Measurements from ENCODE around the gene CPNE6.

GRCh38 chr14:24077086-24077485 is 5.7 kb downstream of the CPNE6 start:
- TF ChIP-seq CTCF (IDR thresholded peaks at IDR 0.05; ENCODE audit: low read depth, low read length, missing input control), result no peak
- TF ChIP-seq TAF1 (conservative IDR thresholded peaks at IDR 0.05), result no peak
- no peak for TF ChIP-seq FOXA1 (IDR thresholded peaks at IDR 0.05)
- TF ChIP-seq SP1 (IDR thresholded peaks at IDR 0.05), result no peak
- TF ChIP-seq GABPA (IDR thresholded peaks at IDR 0.05 in 1 of 2, conservative IDR thresholded peaks at IDR 0.05 in 1 of 2), result no peak
- TF ChIP-seq, protein P1, sequence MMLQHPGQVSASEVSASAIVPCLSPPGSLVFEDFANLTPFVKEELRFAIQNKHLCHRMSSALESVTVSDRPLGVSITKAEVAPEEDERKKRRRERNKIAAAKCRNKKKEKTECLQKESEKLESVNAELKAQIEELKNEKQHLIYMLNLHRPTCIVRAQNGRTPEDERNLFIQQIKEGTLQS (IDR thresholded peaks at IDR 0.05), result no peak
- TF ChIP-seq, protein P2, sequence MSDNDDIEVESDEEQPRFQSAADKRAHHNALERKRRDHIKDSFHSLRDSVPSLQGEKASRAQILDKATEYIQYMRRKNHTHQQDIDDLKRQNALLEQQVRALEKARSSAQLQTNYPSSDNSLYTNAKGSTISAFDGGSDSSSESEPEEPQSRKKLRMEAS (IDR thresholded peaks at IDR 0.05), result no peak
- no peak for TF ChIP-seq REST (IDR thresholded peaks at IDR 0.05)
- no peak for TF ChIP-seq YY1 (IDR thresholded peaks at IDR 0.05)
- no peak for TF ChIP-seq EGR1 (IDR thresholded peaks at IDR 0.05; ENCODE audit: low read depth in 2 of 2)
- TF ChIP-seq RXRA (IDR thresholded peaks at IDR 0.05), result no peak
- TF ChIP-seq, protein P3, sequence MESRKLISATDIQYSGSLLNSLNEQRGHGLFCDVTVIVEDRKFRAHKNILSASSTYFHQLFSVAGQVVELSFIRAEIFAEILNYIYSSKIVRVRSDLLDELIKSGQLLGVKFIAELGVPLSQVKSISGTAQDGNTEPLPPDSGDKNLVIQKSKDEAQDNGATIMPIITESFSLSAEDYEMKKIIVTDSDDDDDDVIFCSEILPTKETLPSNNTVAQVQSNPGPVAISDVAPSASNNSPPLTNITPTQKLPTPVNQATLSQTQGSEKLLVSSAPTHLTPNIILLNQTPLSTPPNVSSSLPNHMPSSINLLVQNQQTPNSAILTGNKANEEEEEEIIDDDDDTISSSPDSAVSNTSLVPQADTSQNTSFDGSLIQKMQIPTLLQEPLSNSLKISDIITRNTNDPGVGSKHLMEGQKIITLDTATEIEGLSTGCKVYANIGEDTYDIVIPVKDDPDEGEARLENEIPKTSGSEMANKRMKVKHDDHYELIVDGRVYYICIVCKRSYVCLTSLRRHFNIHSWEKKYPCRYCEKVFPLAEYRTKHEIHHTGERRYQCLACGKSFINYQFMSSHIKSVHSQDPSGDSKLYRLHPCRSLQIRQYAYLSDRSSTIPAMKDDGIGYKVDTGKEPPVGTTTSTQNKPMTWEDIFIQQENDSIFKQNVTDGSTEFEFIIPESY (IDR thresholded peaks at IDR 0.05), result no peak
- TF ChIP-seq RAD21 (IDR thresholded peaks at IDR 0.05), result no peak
